ENCODE data around the gene KLF7. TPM values are rescaled to one million over a fixed set of nuclear protein-coding genes. Genes with fewer than 3 reads are reported as not detected.

The KLF7 gene
- total RNA-seq, 3 donors from 2014 or later: 6.7 to 32.7 (median 12.9) TPM

DNA sequence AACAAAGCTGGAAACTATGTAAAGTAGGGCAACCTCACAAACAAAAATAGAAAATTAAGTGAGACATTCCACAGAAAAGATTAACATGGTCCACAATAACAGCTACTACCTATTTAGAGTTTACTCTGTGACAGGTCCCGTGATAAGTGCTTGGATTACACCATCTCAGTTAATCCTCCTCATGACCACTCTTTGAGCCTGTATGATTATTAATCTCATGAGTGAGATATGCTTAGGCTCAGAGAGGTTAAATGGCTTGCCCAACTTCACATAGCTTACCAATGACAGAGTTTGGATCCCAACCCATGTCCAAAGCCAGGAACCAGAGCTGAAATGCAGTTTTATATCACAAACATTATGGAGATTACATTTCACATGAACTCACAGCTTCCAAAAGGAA is 37.3 kb upstream of the KLF7 start:
- ATAC-seq: no peak

DNA sequence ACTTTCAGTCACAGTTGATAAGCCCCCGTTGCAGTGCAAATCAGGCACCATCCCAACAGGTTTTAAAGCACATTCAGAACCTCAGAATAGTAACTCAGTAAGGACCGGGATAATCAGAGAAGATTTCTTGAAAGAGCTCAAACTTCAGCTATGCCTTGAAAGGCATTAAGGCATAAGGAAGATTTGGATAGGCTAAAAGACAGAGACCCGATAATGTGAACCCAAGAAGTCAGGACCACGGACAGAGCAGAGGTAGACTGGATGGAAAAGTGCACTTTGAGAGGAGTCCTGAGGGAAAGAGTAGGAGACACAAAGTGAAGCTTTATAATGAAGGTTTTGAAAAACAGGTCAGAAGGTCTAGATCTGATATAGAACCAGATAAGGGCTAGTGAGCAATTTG is 36.9 kb upstream of the KLF7 start:
- no peaks in the 10 kb centered on the region for H3K36me3 ChIP-seq (ENCODE audit: low read depth)

More for the DNA sequence above, 37.3 kb upstream of the KLF7 start:
- Histone ChIP-seq H3K36me3 (ENCODE audit: low read depth) (no peaks in the 10 kb centered on the region), H3K4me1 (ENCODE audit: low read depth) (no peaks in the 10 kb centered on the region), H3K4me3 (no peak overlapping the region), H3K9me3 (no peaks in the 10 kb centered on the region)
- DNase-seq: no peak
- intact Hi-C loops (cut with DNase I, micrococcal nuclease): no loop called here
- no peak for TF ChIP-seq CTCF (IDR thresholded peaks at IDR 0.05)

DNA sequence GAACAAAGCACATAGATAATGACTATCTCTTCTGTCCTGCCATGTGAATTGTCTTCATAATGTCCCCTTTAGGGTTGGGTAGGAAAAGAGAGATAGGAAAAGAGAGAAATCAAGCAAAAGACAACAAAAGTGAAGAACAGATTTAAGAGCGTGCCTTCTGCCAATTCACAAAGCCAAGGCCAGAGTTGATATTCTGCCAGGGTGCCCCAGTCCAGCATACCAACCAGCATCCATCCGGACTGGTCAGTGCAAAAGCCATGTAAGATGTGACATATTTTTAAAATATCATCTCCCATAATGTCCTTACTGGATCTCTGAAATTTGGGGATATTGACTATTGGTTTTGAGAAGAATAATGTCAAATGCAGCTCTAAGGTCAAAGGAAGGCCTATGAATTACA is 35.7 kb upstream of the KLF7 start:
- H3K9me3 ChIP-seq: no peaks in the 10 kb centered on the region
- ATAC-seq (no peak), DNase-seq (no peak)
- H3K4me3 ChIP-seq: no peak overlapping the region
- no peaks in the 10 kb centered on the region for H3K4me1 ChIP-seq (ENCODE audit: low read depth)
- intact Hi-C loops (cut with DNase I, micrococcal nuclease): no loop called here
- no peaks in the 10 kb centered on the region for H3K36me3 ChIP-seq (ENCODE audit: low read depth)
- no peak for TF ChIP-seq CTCF (IDR thresholded peaks at IDR 0.05)

More for the DNA sequence above, 36.9 kb upstream of the KLF7 start:
- Histone ChIP-seq H3K4me1 (ENCODE audit: low read depth) (no peaks in the 10 kb centered on the region), H3K4me3 (no peak overlapping the region), H3K9me3 (no peaks in the 10 kb centered on the region)
- TF ChIP-seq CTCF (IDR thresholded peaks at IDR 0.05): no peak
- ATAC-seq: no peak
- intact Hi-C loops (cut with DNase I, micrococcal nuclease): no loop called here
- DNase-seq: peak in 1 of 3 donors; percentile 20

DNA sequence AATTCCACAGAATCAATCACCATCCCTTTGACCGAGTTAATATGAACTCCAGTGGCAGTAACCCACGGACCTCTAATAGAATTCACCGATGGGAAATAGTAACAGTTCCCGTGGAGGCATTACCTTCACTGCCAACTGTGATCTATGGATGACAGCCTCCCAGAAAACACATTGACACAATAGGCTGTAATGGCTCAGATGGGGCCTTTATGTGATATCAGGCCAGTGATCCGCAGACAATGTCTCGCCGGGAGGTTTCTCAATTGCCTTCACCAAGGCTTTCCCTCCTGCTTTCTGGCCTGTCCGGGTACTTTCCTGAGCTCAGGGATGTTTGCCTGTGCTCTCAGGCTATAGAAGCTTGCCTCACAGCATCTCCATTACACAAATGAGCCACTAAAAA is 34.4 kb upstream of the KLF7 start:
- ATAC-seq: no peak

DNA sequence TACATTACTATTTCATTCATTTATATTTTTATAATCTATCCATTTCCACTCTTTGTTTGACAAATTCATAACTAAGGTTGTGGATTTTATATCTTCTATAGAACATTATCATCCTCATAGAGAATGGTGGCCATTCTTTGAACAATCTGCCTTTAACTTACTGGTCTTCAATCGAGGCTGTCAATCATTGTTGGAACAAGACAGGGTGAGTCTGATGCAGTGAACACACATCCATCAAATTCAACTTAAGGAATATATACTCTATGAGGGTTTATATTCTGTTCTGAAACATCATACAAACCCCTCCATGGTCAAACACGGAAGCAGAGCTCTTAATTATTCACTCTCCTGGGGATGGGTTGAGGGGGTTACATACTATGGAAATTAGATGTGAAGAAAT is 28.3 kb upstream of the KLF7 start:
- no peaks in the 10 kb centered on the region for H3K9me3 ChIP-seq
- intact Hi-C loops (cut with DNase I, micrococcal nuclease): no loop called here
- DNase-seq: no peak
- H3K36me3 ChIP-seq (ENCODE audit: low read depth): no peaks in the 10 kb centered on the region
- no peak for ATAC-seq
- no peak for TF ChIP-seq CTCF (IDR thresholded peaks at IDR 0.05)
- no peaks in the 10 kb centered on the region for H3K4me1 ChIP-seq (ENCODE audit: low read depth)
- H3K4me3 ChIP-seq: no peak overlapping the region

More for the DNA sequence above, 34.4 kb upstream of the KLF7 start:
- DNase-seq: no peak
- intact Hi-C loops (cut with DNase I, micrococcal nuclease): no loop called here
- no peaks in the 10 kb centered on the region for H3K9me3 ChIP-seq
- no peak for TF ChIP-seq CTCF (IDR thresholded peaks at IDR 0.05)
- no peaks in the 10 kb centered on the region for H3K4me1 ChIP-seq (ENCODE audit: low read depth)
- no peaks in the 10 kb centered on the region for H3K36me3 ChIP-seq (ENCODE audit: low read depth)
- H3K4me3 ChIP-seq: no peak overlapping the region

Data from mucosa of descending colon (tissue), 3 donors.